Amygdala (tissue), 56 donors: ENCODE results near the gene GSTT4.
"Not testable (repeated sequence)": the region's sequence is repeated elsewhere in the genome, so short reads cannot be mapped to it uniquely, and the experiment has no call there.

Source experiments
- DNase-seq, 56 donors: peaks; one replicate each; lab custom pipeline; 2025; lab: John Stamatoyannopoulos, UW

Gene GSTT4

DNA sequence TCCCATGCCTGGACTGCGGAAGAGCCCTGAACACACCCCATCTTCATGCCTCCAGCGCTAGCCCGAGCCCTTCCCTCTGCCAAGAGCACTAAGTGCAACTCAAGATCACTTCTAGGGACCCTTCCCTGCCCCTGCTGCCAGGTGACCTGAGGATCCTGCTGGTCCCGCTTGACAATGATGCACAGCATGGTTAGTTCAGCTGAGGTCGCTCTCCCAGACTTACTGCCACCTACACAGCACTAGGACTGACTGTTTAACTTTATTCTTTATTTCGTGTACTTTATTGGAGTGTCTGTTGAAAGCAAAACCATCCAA is 50.3 kb downstream of the GSTT4 start:
- DNase-seq = not testable (repeated sequence)

- not testable (repeated sequence) for DNase-seq
Measured at GRCh38 chr22:23954193-23954990, 50.9 kb downstream of the GSTT4 start.

DNA sequence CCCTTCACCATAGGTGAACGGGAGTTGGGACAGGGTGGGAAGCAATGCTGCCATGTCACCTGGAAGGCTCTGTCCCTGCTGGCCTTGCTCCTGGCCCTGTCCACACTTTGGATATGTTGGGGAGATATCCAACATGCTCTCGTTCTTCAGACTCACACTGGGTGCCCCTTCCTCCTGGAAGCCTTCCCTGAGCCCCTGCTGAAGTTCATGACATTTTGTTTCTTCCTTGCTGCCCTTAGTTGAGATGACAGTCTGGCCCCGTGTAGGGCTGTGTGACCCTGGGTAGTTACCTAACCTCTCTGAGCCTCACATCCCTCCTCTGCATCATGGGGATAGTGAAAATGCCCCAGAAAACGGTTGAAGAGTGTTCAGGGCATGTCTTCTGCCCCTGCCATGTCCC is 51.8 kb downstream of the GSTT4 start:
- DNase-seq = not testable (repeated sequence)

DNA sequence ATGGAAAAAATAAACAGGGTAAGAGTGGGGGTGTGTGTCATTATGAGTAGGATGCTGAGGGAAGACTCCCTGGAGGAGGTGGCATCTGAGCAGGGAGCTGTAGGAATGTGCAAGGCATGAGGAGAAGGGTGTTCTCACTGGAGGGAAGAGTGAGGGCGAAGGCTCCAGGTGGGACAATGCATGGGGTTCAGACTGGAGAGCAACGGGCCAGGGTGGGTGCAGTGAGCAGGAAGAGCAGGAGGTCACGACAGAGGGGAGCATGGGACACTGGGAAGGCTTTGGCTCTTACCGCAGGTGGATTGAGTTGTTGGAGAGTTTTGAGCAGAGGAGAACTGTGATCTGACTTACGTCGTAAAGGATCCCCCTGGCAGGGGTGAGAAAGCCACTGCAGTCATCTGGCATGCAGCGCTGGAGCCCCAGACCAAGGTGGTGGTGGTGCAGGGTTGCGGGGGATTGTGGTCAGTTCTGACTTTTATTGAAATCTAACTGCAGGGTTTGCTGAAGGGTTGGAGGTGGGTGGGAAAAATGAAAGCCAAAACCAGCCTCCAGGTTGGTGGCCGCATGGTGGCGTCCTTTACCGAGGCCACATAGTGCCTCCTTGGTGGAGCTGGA is 52.4 kb downstream of the GSTT4 start:
- DNase-seq = not testable (repeated sequence)

GRCh38 chr22:23951383-23951782 is 53.9 kb downstream of the GSTT4 start:
- not testable (repeated sequence) for DNase-seq

GRCh38 chr22:23949764-23950163 is 55.5 kb downstream of the GSTT4 start:
- DNase-seq = not testable (repeated sequence)
